GM12891 (cell line): ENCODE data around the gene CRACR2B. TPM values are rescaled to one million over a fixed set of nuclear protein-coding genes. Genes with fewer than 3 reads are reported as not detected.

Source experiments
- DNase-seq: peaks from one replicate; pipeline ENCODE4 v3.0.0; 2011; ENCODE audit warnings: low spot score; ENCODE audit not compliant: insufficient read length
- FAIRE-seq: peaks from 2 replicates; lab custom pipeline; 2011; peaks lifted over from hg19 to GRCh38; lab: Jason Lieb, UNC
- PAX5 ChIP-seq: IDR thresholded peaks from 2 replicates; pipeline ENCODE4 v1.6.1; 2011; ENCODE audit warnings: low read length, moderate library complexity, mild to moderate bottlenecking; ENCODE audit not compliant: insufficient read depth, severe bottlenecking
- POLR2A ChIP-seq: IDR thresholded peaks from 2 replicates; pipeline ENCODE4 v1.6.1; 2011; ENCODE audit warnings: low read depth, low read length, control low read depth
- POLR2AphosphoS5 ChIP-seq: IDR thresholded peaks from 2 replicates; pipeline ENCODE4 v1.6.1; 2011; ENCODE audit warnings: low read depth, low read length, control low read depth
- POU2F2 ChIP-seq: IDR thresholded peaks from 2 replicates; pipeline ENCODE4 v1.6.1; 2011; ENCODE audit warnings: low read depth, mild to moderate bottlenecking, control low read depth, low read length, moderate library complexity
- SPI1 ChIP-seq: IDR thresholded peaks from 2 replicates; pipeline ENCODE4 v1.6.1; 2011; ENCODE audit warnings: low read depth, low read length, control low read depth
- TAF1 ChIP-seq: IDR thresholded peaks from 2 replicates; pipeline ENCODE4 v1.6.1; 2011; ENCODE audit warnings: low read depth, low read length, control low read depth
- polyA plus RNA-seq: library from polyadenylated mRNA; unstranded; fragments of >200 nt; gene quantifications from one replicate; pipeline ENCODE4 v1.2.1, GENCODE V29; 2012; ENCODE audit warnings: low read depth, missing spikeins, inconsistent platforms; ENCODE audit not compliant: missing spikeins

Gene CRACR2B
- polyA plus RNA-seq, result 3.6 TPM

- FAIRE-seq (peak; percentile 47), DNase-seq (no peak)
- TF ChIP-seq POLR2AphosphoS5 (no peak), POU2F2 (no peak), SPI1 (no peak), POLR2A (no peak), PAX5 (no peak), TAF1 (no peak)
Measured at GRCh38 chr11:827897-828192, at the start of gene CRACR2B. Gene CRACR2B, plus strand, starts transcription at chr11:827919. Its CDS starts 689 bp downstream, at chr11:828608.

GRCh38 chr11:778976-779954 lies 48.5 kb upstream of the CRACR2B start:
- no peak for FAIRE-seq
- no peak for TF ChIP-seq POLR2A
- TF ChIP-seq SPI1, result no peak
- no peak for TF ChIP-seq POU2F2
- TF ChIP-seq PAX5, result no peak
- no peak for TF ChIP-seq POLR2AphosphoS5
- no peak for TF ChIP-seq TAF1
- DNase-seq, result no peak

- FAIRE-seq, result no peak
- no peak for DNase-seq
- TF ChIP-seq SPI1 (no peak), POU2F2 (no peak), PAX5 (no peak), POLR2AphosphoS5 (no peak), TAF1 (no peak), POLR2A (no peak)
Measured at GRCh38 chr11:779955-780532, 47.7 kb upstream of the CRACR2B start.

GRCh38 chr11:782264-783174 lies 45.2 kb upstream of the CRACR2B start:
- DNase-seq (no peak), FAIRE-seq (no peak)
- no peak for TF ChIP-seq PAX5
- TF ChIP-seq SPI1, result no peak
- no peak for TF ChIP-seq POU2F2
- TF ChIP-seq TAF1, result no peak
- TF ChIP-seq POLR2A, result no peak

- FAIRE-seq (no peak), DNase-seq (no peak)
- TF ChIP-seq POLR2AphosphoS5 (no peak), PAX5 (no peak), POLR2A (no peak), SPI1 (no peak), POU2F2 (no peak), TAF1 (no peak)
Measured at GRCh38 chr11:783581-784015, 44.1 kb upstream of the CRACR2B start.

- FAIRE-seq, result no peak
- DNase-seq, result no peak
- no peak for TF ChIP-seq POLR2AphosphoS5
- no peak for TF ChIP-seq POLR2A
- no peak for TF ChIP-seq SPI1
- TF ChIP-seq TAF1, result no peak
- TF ChIP-seq POU2F2, result no peak
- TF ChIP-seq PAX5, result no peak
Measured at GRCh38 chr11:786235-787083, 41.3 kb upstream of the CRACR2B start.

- DNase-seq (no peak), FAIRE-seq (no peak)
- TF ChIP-seq SPI1, result no peak
- no peak for TF ChIP-seq TAF1
- no peak for TF ChIP-seq POLR2A
- TF ChIP-seq PAX5, result no peak
- no peak for TF ChIP-seq POLR2AphosphoS5
- no peak for TF ChIP-seq POU2F2
Measured at GRCh38 chr11:787084-787675, 40.5 kb upstream of the CRACR2B start.
